Central memory CD8-positive, alpha-beta T cell (primary cell): ENCODE data around the gene CD81.

Experiments used
- ATAC-seq: fragments of 150-1000 bp; cut with Tn5 transposase; replicated peaks from 2 replicates; pipeline ENCODE4 v1.10.0; 2022; ENCODE audit warnings: mild to moderate bottlenecking, moderate FRiP score, moderate number of reproducible peaks; ENCODE audit not compliant: poor library complexity, severe bottlenecking; ENCODE audit errors: extremely low read depth
- DNase-seq, 2 donors: peaks; one replicate each; pipeline ENCODE4 v3.0.0; 2021; ENCODE audit warnings: low spot score in 2 of 2
- H3K27ac Mint-ChIP-seq: one replicate; pipeline ENCODE4 v1.8.0; 2022; ENCODE audit warnings: low read depth, mild to moderate bottlenecking, moderate library complexity, mixed read lengths
- H3K27me3 Mint-ChIP-seq: one replicate; pipeline ENCODE4 v1.8.0; 2022; ENCODE audit warnings: mixed read lengths
- H3K36me3 Mint-ChIP-seq: one replicate; pipeline ENCODE4 v1.8.0; 2022; ENCODE audit warnings: mild to moderate bottlenecking, moderate library complexity, mixed read lengths; ENCODE audit not compliant: insufficient read depth
- H3K4me1 Mint-ChIP-seq: one replicate; pipeline ENCODE4 v1.8.0; 2022; ENCODE audit warnings: mixed read lengths
- H3K4me3 Mint-ChIP-seq: one replicate; pipeline ENCODE4 v1.8.0; 2022; ENCODE audit warnings: mild to moderate bottlenecking, moderate library complexity, mixed read lengths
- H3K9me3 Mint-ChIP-seq: one replicate; pipeline ENCODE4 v1.8.0; 2022; ENCODE audit warnings: mixed read lengths

CD81 gene

DNA sequence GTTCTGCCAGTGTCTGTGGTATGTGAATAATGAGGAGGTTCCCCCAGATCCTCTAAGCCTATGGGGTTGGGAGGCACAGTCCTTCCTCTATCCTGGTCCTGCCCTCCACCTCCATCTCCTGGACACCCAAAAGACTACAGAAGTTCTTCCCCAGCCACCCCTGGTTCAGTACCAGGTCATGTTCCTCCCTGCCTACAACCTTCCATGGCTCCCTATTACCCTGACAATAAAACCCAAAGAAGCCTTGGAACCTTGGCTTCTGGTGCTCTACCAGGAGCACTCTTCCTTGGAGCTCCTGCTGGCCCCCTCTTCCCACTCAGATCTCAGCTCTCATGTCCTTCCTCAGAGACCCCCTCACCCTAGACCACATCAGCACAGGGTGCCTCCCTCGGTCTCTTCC lies 54.3 kb downstream of the CD81 start:
- H3K9me3 Mint-ChIP-seq = no peaks in the 10 kb centered on the region
- H3K27me3 Mint-ChIP-seq = no peaks in the 10 kb centered on the region
- no peak overlapping the region for H3K4me3 Mint-ChIP-seq
- DNase-seq (no peak), ATAC-seq (no peak)
- no peaks in the 10 kb centered on the region for H3K4me1 Mint-ChIP-seq
- H3K27ac Mint-ChIP-seq = peak overlapping the region; percentile 49
- peaks cover 3% of the 10 kb centered on the region for H3K36me3 Mint-ChIP-seq

DNA sequence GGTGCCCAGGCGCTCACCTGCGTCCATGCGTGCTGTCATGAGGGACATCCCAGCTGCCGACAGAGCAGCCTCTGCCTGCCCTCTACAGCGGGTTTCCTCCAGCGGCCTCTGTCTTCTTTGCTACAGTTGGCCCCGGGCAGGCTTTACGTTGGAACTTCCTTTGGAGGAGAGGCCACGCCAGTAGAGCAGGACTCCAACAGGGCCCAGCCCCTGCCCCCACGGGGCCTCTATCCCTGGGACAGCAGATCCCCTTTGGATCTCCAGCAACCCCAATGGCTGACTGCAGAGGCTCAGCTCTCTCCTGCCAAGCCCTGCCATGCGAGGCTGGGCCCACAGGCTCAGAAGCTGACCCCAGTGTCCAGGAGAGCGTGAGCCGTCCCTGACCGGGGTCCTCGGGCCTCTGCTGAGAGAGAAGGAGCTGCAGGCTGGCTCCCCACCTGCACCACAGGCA lies 55.1 kb downstream of the CD81 start:
- DNase-seq (no peak), ATAC-seq (no peak)
- H3K27me3 Mint-ChIP-seq = no peaks in the 10 kb centered on the region
- H3K4me3 Mint-ChIP-seq = no peak overlapping the region
- no peaks in the 10 kb centered on the region for H3K4me1 Mint-ChIP-seq
- no peak overlapping the region for H3K27ac Mint-ChIP-seq
- H3K9me3 Mint-ChIP-seq = no peaks in the 10 kb centered on the region
- H3K36me3 Mint-ChIP-seq = peaks cover 3% of the 10 kb centered on the region

DNA sequence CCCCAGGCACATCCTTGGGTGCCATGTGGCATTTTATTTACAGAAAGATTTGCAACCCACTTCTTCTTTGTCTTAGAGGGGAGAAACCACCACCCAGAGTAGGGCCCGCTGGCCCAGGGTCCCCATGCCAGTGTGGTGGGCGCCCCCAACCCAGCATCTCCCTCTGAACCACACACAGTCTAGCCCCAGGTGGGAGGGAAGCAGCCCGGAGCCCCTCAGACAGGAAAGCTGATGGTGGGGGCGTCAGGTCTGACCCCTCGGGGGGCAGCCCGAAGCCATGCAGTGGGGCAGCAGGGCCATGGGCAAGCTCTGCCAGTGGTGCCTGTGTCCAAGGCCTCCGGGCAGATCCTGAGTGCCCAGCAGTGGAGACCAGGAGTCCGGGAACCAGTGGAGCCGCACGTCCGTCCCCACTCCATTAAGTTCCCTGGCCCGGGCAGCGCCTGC lies 55.5 kb downstream of the CD81 start:
- no peaks in the 10 kb centered on the region for H3K27me3 Mint-ChIP-seq

DNA sequence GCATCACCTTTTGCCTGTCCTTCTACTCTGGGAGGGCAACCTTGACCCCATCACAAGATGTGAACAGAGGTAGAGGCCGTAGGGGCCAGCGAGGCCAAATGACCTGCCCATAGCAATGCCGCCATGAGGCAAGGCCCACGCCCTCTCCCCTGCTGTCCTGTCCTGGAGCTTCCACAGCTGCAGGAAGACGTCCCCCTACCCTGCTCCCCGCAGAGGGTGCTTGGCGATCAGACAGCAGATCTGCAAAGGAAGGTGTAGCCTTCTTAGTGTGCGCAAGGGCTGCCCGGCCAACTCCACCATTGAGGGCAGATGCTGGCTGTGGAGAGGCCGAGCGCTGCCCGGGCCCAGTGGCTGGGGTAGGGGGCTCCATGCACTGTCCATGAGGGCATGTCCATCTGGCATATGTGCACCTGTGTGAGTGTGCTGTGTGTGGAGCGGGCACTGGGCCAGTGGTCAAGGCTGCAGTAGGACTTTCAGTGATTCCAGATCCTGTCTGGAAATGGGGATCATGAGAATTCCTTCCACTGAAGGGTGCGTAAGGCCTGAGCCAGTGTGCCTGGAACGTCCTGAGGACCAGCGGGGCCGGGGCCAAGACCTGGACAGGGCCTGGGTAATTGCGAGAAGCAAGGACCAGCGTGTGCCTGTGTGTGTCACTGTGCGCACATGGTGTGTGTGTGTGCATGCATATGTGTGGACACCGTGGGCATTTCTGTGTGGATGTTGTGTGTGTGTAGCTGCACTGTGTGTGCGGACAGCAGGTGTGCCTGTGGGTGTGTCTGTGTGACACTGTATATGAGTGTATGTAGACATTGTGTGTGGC lies 56.2 kb downstream of the CD81 start:
- DNase-seq = no peak
- Mint-ChIP-seq H3K9me3 (no peaks in the 10 kb centered on the region), H3K27me3 (no peaks in the 10 kb centered on the region), H3K27ac (no peak overlapping the region), H3K4me3 (no peak overlapping the region), H3K36me3 (peaks cover 3% of the 10 kb centered on the region), H3K4me1 (no peaks in the 10 kb centered on the region)
- ATAC-seq = no peak

More for the DNA sequence above, 55.5 kb downstream of the CD81 start:
- no peaks in the 10 kb centered on the region for H3K4me1 Mint-ChIP-seq
- H3K4me3 Mint-ChIP-seq = no peak overlapping the region
- no peak overlapping the region for H3K27ac Mint-ChIP-seq
- DNase-seq (no peak), ATAC-seq (no peak)
- H3K9me3 Mint-ChIP-seq = no peaks in the 10 kb centered on the region
- peaks cover 3% of the 10 kb centered on the region for H3K36me3 Mint-ChIP-seq

DNA sequence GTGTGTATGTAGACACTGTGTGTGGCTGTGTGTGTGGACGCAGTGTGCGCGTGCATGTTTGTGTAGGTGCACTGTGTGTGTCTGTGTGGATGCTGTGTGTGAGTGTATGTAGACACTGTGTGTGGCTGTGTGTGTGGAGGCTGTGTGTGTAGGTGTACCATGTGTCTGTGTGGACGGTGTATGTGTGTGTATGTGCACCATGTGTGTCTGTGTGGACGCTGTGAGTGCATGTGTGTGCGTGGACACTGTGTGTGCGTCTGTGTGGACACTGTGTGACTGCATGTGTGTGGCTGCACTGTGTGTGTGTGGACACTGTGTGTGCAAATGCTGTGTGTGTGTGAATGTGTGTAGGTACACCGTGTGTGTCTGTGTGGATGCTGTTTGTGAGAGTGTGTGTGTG lies 56.9 kb downstream of the CD81 start:
- Mint-ChIP-seq H3K36me3 (peaks cover 3% of the 10 kb centered on the region), H3K4me1 (no peaks in the 10 kb centered on the region), H3K27me3 (no peaks in the 10 kb centered on the region), H3K9me3 (no peaks in the 10 kb centered on the region), H3K27ac (no peak overlapping the region), H3K4me3 (no peak overlapping the region)
- no peak for DNase-seq
- ATAC-seq = no peak

DNA sequence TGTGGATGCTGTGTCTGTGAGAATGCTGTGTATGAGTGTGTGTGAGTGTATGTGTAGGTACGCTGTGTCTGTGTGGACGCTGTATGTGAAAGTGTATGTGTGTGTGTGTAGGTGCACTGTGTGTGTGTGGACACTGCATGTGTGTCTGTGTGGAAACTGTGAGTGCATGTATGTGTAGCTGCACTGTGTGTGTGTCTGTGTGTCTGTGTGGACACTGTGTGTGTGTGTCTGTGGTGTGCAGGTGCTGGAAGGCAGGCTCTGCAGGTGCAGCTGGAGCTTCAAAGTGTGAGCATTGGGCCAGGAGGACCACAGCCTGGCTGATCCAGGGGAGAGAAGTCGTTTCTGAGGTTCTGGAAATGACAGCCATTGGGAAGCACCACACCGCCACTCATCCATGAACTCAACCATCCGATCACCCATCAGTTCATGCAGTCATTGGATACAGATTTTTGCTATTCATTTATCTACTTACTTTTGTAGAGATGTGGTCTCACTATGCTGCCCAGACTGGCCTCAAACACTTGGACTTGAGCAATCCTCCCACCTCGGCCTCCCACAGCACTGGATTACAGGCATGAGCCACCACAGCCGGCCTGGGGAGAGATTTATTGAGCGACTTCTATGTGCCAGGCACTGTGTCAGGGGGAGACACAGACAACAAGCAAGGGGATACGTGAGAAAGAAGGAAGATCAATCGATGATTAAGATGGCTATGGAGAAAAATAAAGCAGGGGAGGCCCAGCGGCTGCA lies 57.6 kb downstream of the CD81 start:
- Mint-ChIP-seq H3K27ac (no peak overlapping the region), H3K4me3 (no peak overlapping the region), H3K36me3 (peaks cover 3% of the 10 kb centered on the region), H3K9me3 (no peaks in the 10 kb centered on the region), H3K4me1 (no peaks in the 10 kb centered on the region), H3K27me3 (no peaks in the 10 kb centered on the region)
- DNase-seq = no peak
- no peak for ATAC-seq

DNA sequence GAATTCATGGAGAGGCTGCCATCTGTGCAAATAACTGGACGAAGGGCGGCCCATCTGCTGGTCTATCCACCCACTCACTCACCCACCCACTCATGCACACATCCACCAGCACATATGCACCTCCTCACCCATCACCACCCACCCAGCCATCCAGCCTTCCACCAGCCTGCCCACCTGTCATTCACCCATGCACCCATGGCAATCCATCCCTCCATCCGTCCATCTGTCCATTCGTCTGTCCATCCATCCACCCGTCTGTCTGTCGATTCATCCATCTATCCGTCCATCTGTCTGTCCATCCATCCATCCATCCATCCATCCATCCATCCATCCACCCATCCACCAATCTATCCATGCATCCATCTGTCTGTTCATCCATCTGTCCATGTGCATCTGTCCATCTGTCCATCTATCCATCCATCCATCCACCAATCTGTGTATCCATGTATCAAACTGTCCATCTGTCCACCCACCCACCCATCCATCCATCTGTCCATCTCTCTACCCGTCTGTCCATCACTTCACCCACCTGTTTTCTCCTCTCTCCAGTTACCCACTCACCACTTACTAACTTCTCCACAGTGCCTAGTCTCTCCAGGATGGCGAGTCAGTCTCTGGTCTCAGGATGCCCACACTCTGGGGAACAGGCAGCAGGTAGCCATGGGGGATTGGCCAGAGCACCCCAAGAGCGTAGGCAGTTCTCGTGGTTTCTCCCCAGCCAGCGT lies 58.3 kb downstream of the CD81 start:
- no peak for DNase-seq
- peaks cover 3% of the 10 kb centered on the region for H3K36me3 Mint-ChIP-seq
- no peak overlapping the region for H3K4me3 Mint-ChIP-seq
- no peak overlapping the region for H3K27ac Mint-ChIP-seq
- no peaks in the 10 kb centered on the region for H3K4me1 Mint-ChIP-seq
- no peak for ATAC-seq
- H3K9me3 Mint-ChIP-seq = no peaks in the 10 kb centered on the region
- H3K27me3 Mint-ChIP-seq = no peaks in the 10 kb centered on the region

DNA sequence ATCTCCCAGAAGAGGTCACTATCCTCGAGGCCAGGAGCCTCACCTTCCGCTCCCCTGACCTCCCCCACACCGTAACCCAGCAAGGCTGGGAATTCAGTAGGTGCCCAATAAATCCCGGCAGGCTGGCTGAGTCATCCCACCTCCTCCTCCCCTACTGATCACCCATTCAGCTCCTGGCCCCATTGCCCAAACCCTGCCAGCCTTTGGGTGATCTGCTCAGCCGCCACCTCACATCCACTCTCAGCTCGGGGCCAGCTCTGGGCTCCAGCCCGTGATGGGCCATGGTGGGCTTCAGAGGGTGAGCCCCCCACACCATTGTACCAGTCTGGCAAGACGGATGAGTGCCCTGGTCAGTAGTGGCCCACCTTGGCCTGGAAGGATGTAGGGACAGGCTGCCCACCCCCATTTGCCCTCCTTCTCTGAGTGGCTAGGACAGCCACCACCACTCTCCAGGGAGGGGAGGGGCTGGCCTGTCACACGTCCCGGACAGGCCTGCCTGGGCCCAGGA lies 59.0 kb downstream of the CD81 start:
- Mint-ChIP-seq H3K36me3 (peaks cover 3% of the 10 kb centered on the region), H3K4me1 (no peaks in the 10 kb centered on the region), H3K27ac (no peak overlapping the region), H3K9me3 (no peaks in the 10 kb centered on the region), H3K27me3 (no peaks in the 10 kb centered on the region), H3K4me3 (no peak overlapping the region)
- DNase-seq (no peak), ATAC-seq (no peak)

DNA sequence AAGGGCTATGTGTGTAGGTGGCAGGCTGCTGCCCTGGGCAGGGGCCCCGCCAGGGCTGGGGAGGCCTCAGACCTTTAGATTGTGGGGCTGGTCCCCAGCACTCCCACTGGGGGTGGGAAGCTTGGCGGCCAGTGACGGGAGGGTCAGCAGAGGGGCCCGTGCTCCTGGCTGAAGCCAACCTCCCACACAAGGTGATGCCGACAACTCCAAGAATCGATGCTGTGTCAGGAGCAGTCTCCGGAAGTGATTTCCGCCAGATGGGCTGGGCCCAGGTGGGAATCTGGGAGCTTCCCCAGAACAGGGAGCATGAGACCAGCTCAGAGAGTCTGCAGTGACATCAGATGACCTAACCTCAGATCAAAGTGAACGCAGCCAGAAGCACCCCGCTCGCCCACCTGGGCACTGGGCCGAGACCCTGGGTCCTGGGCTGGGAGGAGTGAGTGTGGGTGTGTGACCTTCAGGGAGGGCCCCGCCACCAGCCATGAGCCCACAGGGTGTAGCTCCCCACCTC lies 59.5 kb downstream of the CD81 start:
- Mint-ChIP-seq H3K4me3 (no peak overlapping the region), H3K27me3 (no peaks in the 10 kb centered on the region), H3K27ac (no peak overlapping the region), H3K4me1 (no peaks in the 10 kb centered on the region), H3K36me3 (peaks cover 1% of the 10 kb centered on the region), H3K9me3 (no peaks in the 10 kb centered on the region)
- ATAC-seq (no peak), DNase-seq (no peak)

DNA sequence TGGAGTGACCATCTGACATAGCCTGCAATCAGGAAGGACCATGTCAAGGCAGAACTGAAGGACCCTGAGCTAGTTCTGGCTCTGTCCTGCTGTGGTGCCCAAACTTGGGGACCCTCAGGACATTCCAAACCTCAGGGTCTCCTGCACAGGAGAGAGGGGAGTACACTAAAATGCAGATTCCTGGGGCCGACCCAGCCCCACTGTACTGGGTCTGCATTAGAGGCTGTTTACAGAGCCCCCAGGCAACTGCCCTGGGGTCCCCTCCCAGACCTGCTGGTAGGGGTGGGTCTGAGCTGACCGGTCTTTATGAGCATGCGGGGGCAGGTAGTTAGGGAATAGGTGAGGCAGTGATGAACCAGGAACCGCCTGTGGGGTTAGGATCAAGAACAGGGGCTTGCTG lies 60.4 kb downstream of the CD81 start:
- no peak overlapping the region for H3K27ac Mint-ChIP-seq
- H3K27me3 Mint-ChIP-seq = no peaks in the 10 kb centered on the region
- no peak overlapping the region for H3K4me3 Mint-ChIP-seq
- H3K4me1 Mint-ChIP-seq = peaks cover 3% of the 10 kb centered on the region
- ATAC-seq = no peak
- H3K9me3 Mint-ChIP-seq = no peaks in the 10 kb centered on the region
- no peak for DNase-seq
- no peaks in the 10 kb centered on the region for H3K36me3 Mint-ChIP-seq

DNA sequence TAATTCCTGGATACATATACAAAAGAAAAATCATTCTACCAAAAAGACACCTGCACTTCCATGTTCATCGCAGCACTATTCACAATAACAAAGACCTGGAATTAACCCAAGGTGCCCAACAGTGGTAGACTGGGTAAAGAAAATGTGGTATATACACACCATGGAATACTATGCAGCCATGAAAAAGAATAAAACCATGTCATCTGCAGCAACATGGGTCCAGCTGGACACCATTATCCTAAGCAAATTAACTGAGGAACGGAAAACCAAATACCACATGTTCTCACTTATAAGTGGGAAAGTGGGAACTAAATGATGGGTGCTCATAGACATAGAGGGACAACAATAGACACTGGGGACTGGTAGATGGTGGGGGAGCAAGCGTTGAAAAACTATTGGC lies 62.7 kb downstream of the CD81 start:
- H3K4me1 Mint-ChIP-seq = peaks cover 14% of the 10 kb centered on the region
- H3K4me3 Mint-ChIP-seq = no peak overlapping the region
- H3K9me3 Mint-ChIP-seq = no peaks in the 10 kb centered on the region
- no peaks in the 10 kb centered on the region for H3K27me3 Mint-ChIP-seq
- no peak for DNase-seq
- ATAC-seq = no peak
- H3K27ac Mint-ChIP-seq = no peak overlapping the region
- no peaks in the 10 kb centered on the region for H3K36me3 Mint-ChIP-seq

DNA sequence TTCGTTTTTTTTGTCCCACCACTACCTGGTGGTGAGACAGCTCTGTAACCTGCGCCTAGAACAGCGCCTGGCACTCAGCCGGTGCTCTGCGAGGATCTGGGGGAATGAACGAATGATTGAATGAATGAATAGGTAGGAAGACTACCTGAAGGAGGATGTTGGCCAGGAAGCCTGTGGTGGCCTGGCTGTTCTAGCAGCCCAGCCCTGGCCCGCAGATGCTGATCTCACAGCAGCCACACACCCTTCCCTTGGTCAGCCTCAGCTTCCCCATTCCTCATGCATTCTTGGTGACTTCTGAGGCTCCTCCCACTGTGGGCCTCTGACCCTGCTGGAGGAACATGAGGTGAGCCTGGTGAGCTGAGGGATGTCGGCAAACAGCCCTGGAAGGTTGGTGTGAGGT lies 63.5 kb downstream of the CD81 start:
- Mint-ChIP-seq H3K4me3 (no peak overlapping the region), H3K36me3 (peaks cover 2% of the 10 kb centered on the region), H3K9me3 (no peaks in the 10 kb centered on the region), H3K27me3 (no peaks in the 10 kb centered on the region), H3K4me1 (peaks cover 20% of the 10 kb centered on the region), H3K27ac (no peak overlapping the region)
- DNase-seq = no peak
- no peak for ATAC-seq
